Thoracic aorta (tissue), 2 donors: ENCODE results near the gene TRHDE. TPM values are rescaled to one million over a fixed set of nuclear protein-coding genes. Genes with fewer than 3 reads are reported as not detected.

ENCODE experiments used
- ATAC-seq: fragments of 150-250 bp; one replicate; pipeline ENCODE4 v1.8.0; 2017; ENCODE audit warnings: low read depth; ENCODE audit not compliant: insufficient number of reproducible peaks, low FRiP score
- DNase-seq: peaks from one replicate; pipeline ENCODE4 v3.0.0-alpha.2; 2020; ENCODE audit warnings: low spot score
- H3K27ac ChIP-seq, 2 donors: fragments of 200-600 bp; sonication (generic); 1 replicate in 1 of 2; 2 replicates in 1 of 2; pipeline ENCODE4 v1.5.1; 2016; ENCODE audit warnings: mild to moderate bottlenecking in 2 of 2, moderate library complexity in 2 of 2
- H3K27me3 ChIP-seq: fragments of 200-600 bp; sonication (generic); replicated peaks from 2 replicates; pipeline ENCODE4 v1.6.0; 2016; ENCODE audit warnings: mild to moderate bottlenecking; ENCODE audit not compliant: insufficient read depth
- H3K36me3 ChIP-seq: fragments of 200-600 bp; sonication (generic); one replicate; pipeline ENCODE4 v1.5.1; 2016
- H3K4me1 ChIP-seq, 2 donors: fragments of 200-600 bp; sonication (generic); 1 replicate in 1 of 2; 2 replicates in 1 of 2; pipeline versions ENCODE4 v1.5.1 to v1.6.0; 2016; ENCODE audit warnings: low read depth in 2 of 2, mild to moderate bottlenecking in 1 of 2; ENCODE audit not compliant: control insufficient read depth in 1 of 2
- H3K4me3 ChIP-seq: fragments of 200-600 bp; sonication (generic); 2 replicates; pipeline ENCODE4 v1.5.1; 2016; ENCODE audit warnings: mild to moderate bottlenecking
- H3K9me3 ChIP-seq: fragments of 200-600 bp; sonication (generic); 2 replicates; pipeline ENCODE4 v1.5.1; 2016
- CTCF ChIP-seq: fragments of 200-600 bp; sonication (generic); IDR thresholded peaks from one replicate; pipeline ENCODE4 v1.5.1; 2019; ENCODE audit warnings: antibody characterized with exemption
- total RNA-seq, 2 donors: library from RNA; depleted of rRNA; stranded (reverse); fragments of >200 nt; gene quantifications; one replicate each; pipeline versions ENCODE4 v1.1.0 to v1.2.3, GENCODE V29; 2016

The TRHDE gene
- total RNA-seq, 2 donors from 2014 or later, result 3.5 to 3.7 TPM

GRCh38 chr12:72313806-72314205 is 41.6 kb downstream of the TRHDE start:
- TF ChIP-seq CTCF, result no peak
- Histone ChIP-seq H3K9me3 (no peaks in the 10 kb centered on the region), H3K36me3 (no peaks in the 10 kb centered on the region), H3K4me3 (no peak overlapping the region), H3K4me1 (no peaks in the 10 kb centered on the region), H3K27me3 (no peaks in the 10 kb centered on the region), H3K27ac (no peak overlapping the region)
- ATAC-seq (no peak), DNase-seq (no peak)

- H3K27ac ChIP-seq, result no peak overlapping the region
- no peak for TF ChIP-seq CTCF
Measured at GRCh38 chr12:72315858-72316257, 43.7 kb downstream of the TRHDE start.

GRCh38 chr12:72318341-72318740 is 46.2 kb downstream of the TRHDE start:
- H3K4me3 ChIP-seq, result no peak overlapping the region
- TF ChIP-seq CTCF, result no peak
- ATAC-seq, result no peak
- no peak for DNase-seq
- H3K9me3 ChIP-seq, result no peaks in the 10 kb centered on the region
- no peak overlapping the region for H3K27ac ChIP-seq
- H3K4me1 ChIP-seq, result no peaks in the 10 kb centered on the region
- no peaks in the 10 kb centered on the region for H3K36me3 ChIP-seq
- no peaks in the 10 kb centered on the region for H3K27me3 ChIP-seq

More at GRCh38 chr12:72315858-72316257, 43.7 kb downstream of the TRHDE start:
- ATAC-seq, result no peak
- no peaks in the 10 kb centered on the region for H3K4me1 ChIP-seq
- DNase-seq, result no peak
- no peaks in the 10 kb centered on the region for H3K27me3 ChIP-seq
- H3K9me3 ChIP-seq, result no peaks in the 10 kb centered on the region
- no peak overlapping the region for H3K4me3 ChIP-seq
- H3K36me3 ChIP-seq, result no peaks in the 10 kb centered on the region

- Histone ChIP-seq H3K4me3 (no peak overlapping the region), H3K27ac (no peak overlapping the region), H3K4me1 (no peaks in the 10 kb centered on the region), H3K9me3 (no peaks in the 10 kb centered on the region), H3K36me3 (no peaks in the 10 kb centered on the region), H3K27me3 (no peaks in the 10 kb centered on the region)
- ATAC-seq, result no peak
- DNase-seq, result no peak
- no peak for TF ChIP-seq CTCF
Measured at GRCh38 chr12:72323881-72324280, 51.7 kb downstream of the TRHDE start.

- Histone ChIP-seq H3K4me1 (no peaks in the 10 kb centered on the region), H3K4me3 (no peak overlapping the region), H3K9me3 (no peaks in the 10 kb centered on the region), H3K27ac (no peak overlapping the region), H3K36me3 (no peaks in the 10 kb centered on the region), H3K27me3 (no peaks in the 10 kb centered on the region)
- ATAC-seq (no peak), DNase-seq (no peak)
- no peak for TF ChIP-seq CTCF
Measured at GRCh38 chr12:72330301-72330700, 58.1 kb downstream of the TRHDE start.
